Kidney (tissue), 14 donors: Measurements from ENCODE around the gene CRX. TPM values are rescaled to one million over a fixed set of nuclear protein-coding genes. Genes with fewer than 3 reads are reported as not detected.
"Not testable (repeated sequence)": the region's sequence is repeated elsewhere in the genome, so short reads cannot be mapped to it uniquely, and the experiment has no call there.

Source experiments
- DNase-seq, 5 donors: peaks; one replicate each; pipeline ENCODE4 v3.0.0-alpha.2; 2013 to 2020
- FAIRE-seq: peaks from 2 replicates; lab custom pipeline; 2012; peaks lifted over from hg19 to GRCh38; lab: Jason Lieb, UNC
- H3K27ac ChIP-seq, 2 donors: one replicate each; pipeline ENCODE4 v1.7.0; 2013; ENCODE audit warnings: low read depth in 2 of 2, low read length in 2 of 2, inconsistent platforms in 1 of 2
- H3K27me3 ChIP-seq: one replicate; pipeline ENCODE4 v1.7.1; 2013; ENCODE audit warnings: low read length, inconsistent platforms; ENCODE audit not compliant: control insufficient read depth, insufficient read depth
- H3K36me3 ChIP-seq, 3 donors: one replicate each; pipeline versions ENCODE4 v1.7.0 to v1.7.1; 2013; ENCODE audit warnings: low read length in 3 of 3, control low read depth in 1 of 3, inconsistent platforms in 1 of 3; ENCODE audit not compliant: insufficient read depth in 3 of 3, control insufficient read depth in 2 of 3
- H3K4me1 ChIP-seq, 3 donors: one replicate each; pipeline versions ENCODE4 v1.7.0 to v1.7.1; 2013; ENCODE audit warnings: low read length in 3 of 3, inconsistent platforms in 1 of 3, low read depth in 1 of 3; ENCODE audit not compliant: control insufficient read depth in 2 of 3, insufficient read depth in 2 of 3
- H3K4me3 ChIP-seq, 3 donors: one replicate each; pipeline versions ENCODE4 v1.7.0 to v1.8.1; 2013; ENCODE audit warnings: low read length in 3 of 3, control low read depth in 1 of 3, inconsistent platforms in 1 of 3
- H3K9ac ChIP-seq, 3 donors: one replicate each; pipeline versions ENCODE4 v1.7.0 to v1.7.1; 2013; ENCODE audit warnings: low read length in 3 of 3, control low read depth in 1 of 3, inconsistent platforms in 1 of 3
- H3K9me3 ChIP-seq, 3 donors: one replicate each; pipeline versions ENCODE4 v1.7.0 to v1.7.1; 2013; ENCODE audit warnings: low read length in 3 of 3, control low read depth in 1 of 3, inconsistent platforms in 1 of 3; ENCODE audit not compliant: control insufficient read depth in 2 of 3, insufficient read depth in 1 of 3
- CTCF ChIP-seq: IDR thresholded peaks from 3 replicates; pipeline ENCODE4 v1.5.1; 2012; ENCODE audit warnings: mild to moderate bottlenecking, moderate library complexity, borderline replicate concordance; ENCODE audit not compliant: insufficient read depth; ENCODE audit errors: extremely low read depth
- intact Hi-C: fragments of 100-400 bp; cut with DNase I; formaldehyde crosslinking; loops from one replicate; pipeline ENCODE4 v1.11.1; 2022
- polyA plus RNA-seq: library from polyadenylated mRNA; stranded (reverse); fragments of 350-450 nt; fragmentation: Illumina TruSeq; extraction: RNeasy Lipid Tissue Mini Kit (QIAGEN cat#74804); gene quantifications from one replicate; pipeline ENCODE4 v1.2.3, GENCODE V29; 2014; ENCODE audit warnings: low read depth, low replicate concordance; ENCODE audit not compliant: insufficient read depth
- total RNA-seq: library from RNA; stranded (reverse); fragmentation: NEBNext Ultra II Directional; extraction: Animal tissue kit (Norgen Biotek cat#: 25700); gene quantifications from one replicate; pipeline ENCODE4 v1.2.1, GENCODE V29; 2021
- donor health status: control.
- donor health status: control.
- donor health status: control.
- donor health status: control.
- donor health status: control.
- donor health status: DM: yes; HTN: yes; CAD: no.
- donor health status: Normal renal cell carcinoma (clear cell type).

The CRX gene
- total and polyA plus RNA-seq, 2 donors from 2014 or later, result not detected

GRCh38 chr19:47805313-47805712, 16.4 kb upstream of the CRX start:
- intact Hi-C loops, result no loop called here
- H3K4me1 ChIP-seq, result no peaks in the 10 kb centered on the region
- FAIRE-seq (no peak), DNase-seq (no peak)
- no peaks in the 10 kb centered on the region for H3K9me3 ChIP-seq
- H3K36me3 ChIP-seq, result no peaks in the 10 kb centered on the region
- H3K27me3 ChIP-seq, result no peaks in the 10 kb centered on the region
- no peak overlapping the region for H3K9ac ChIP-seq
- TF ChIP-seq CTCF, result no peak
- no peak overlapping the region for H3K27ac ChIP-seq
- no peak overlapping the region for H3K4me3 ChIP-seq

GRCh38 chr19:47806435-47806834, 15.3 kb upstream of the CRX start:
- Histone ChIP-seq H3K4me1 (no peaks in the 10 kb centered on the region), H3K36me3 (no peaks in the 10 kb centered on the region), H3K27ac (no peak overlapping the region), H3K27me3 (no peaks in the 10 kb centered on the region), H3K9me3 (no peaks in the 10 kb centered on the region), H3K4me3 (no peak overlapping the region), H3K9ac (no peak overlapping the region)
- DNase-seq (no peak), FAIRE-seq (no peak)
- TF ChIP-seq CTCF, result no peak
- intact Hi-C loops, result no loop called here

GRCh38 chr19:47813304-47813994, 8.3 kb upstream of the CRX start:
- Histone ChIP-seq H3K4me3 (no peak overlapping the region), H3K36me3 (no peaks in the 10 kb centered on the region), H3K4me1 (no peaks in the 10 kb centered on the region), H3K9me3 (no peaks in the 10 kb centered on the region), H3K27me3 (no peaks in the 10 kb centered on the region), H3K27ac (no peak overlapping the region), H3K9ac (no peak overlapping the region)
- TF ChIP-seq CTCF, result peak; percentile 57
- intact Hi-C loops, result no loop called here
- no peak for FAIRE-seq
- DNase-seq, result peak in 4 of 5 donors; percentile 70 to 86 (median 79)

- H3K9ac ChIP-seq, result no peak overlapping the region
- H3K27me3 ChIP-seq, result no peaks in the 10 kb centered on the region
- H3K27ac ChIP-seq, result no peak overlapping the region
- H3K36me3 ChIP-seq, result no peaks in the 10 kb centered on the region
- FAIRE-seq (no peak), DNase-seq (no peak)
- TF ChIP-seq CTCF, result no peak
- H3K4me3 ChIP-seq, result no peak overlapping the region
- intact Hi-C loops, result no loop called here
- no peaks in the 10 kb centered on the region for H3K9me3 ChIP-seq
- no peaks in the 10 kb centered on the region for H3K4me1 ChIP-seq
Observed at GRCh38 chr19:47813995-47814328, 7.8 kb upstream of the CRX start.

- peak in 1 of 5 donors; percentile 8 for DNase-seq
- H3K9me3 ChIP-seq, intact Hi-C loops, H3K9ac ChIP-seq, H3K27ac ChIP-seq, FAIRE-seq, H3K4me3 ChIP-seq, H3K36me3 ChIP-seq, H3K27me3 ChIP-seq, H3K4me1 ChIP-seq: not testable (repeated sequence)
Observed at GRCh38 chr19:47816270-47816669, 5.5 kb upstream of the CRX start.
